ENCODE measurements around the gene CLCA1.
A peak's percentile ranks its signal among the peaks of the same experiment; 100 is the strongest.

Gene CLCA1

GRCh38 chr1:86503406-86504136 is 34.8 kb downstream of the CLCA1 start:
- no peak for DNase-seq

DNA sequence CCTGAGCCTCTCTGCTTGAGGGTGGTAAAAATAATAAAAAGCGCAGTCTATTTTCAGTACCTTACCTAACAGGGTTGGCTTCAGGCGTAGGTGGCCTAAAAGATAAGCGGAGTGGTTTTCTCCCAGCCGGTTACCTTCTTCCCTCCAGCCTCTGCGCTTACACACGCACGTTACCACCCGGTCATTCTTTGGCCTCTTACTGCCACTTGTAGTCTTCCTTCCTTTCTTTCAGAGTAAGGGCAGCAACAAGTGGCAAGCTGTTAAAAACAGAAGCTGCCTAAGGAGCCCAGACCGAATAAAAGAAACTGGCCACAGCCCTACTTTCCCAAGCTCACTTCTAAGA is 35.4 kb downstream of the CLCA1 start:
- DNase-seq = no peak

GRCh38 chr1:86504895-86505563 is 36.3 kb downstream of the CLCA1 start:
- peak; percentile 71 for DNase-seq

- DNase-seq = no peak
Measured at GRCh38 chr1:86505564-86505902, 36.8 kb downstream of the CLCA1 start.

- peak; percentile 57 for DNase-seq
Measured at GRCh38 chr1:86507935-86508582, 39.3 kb downstream of the CLCA1 start.

DNA sequence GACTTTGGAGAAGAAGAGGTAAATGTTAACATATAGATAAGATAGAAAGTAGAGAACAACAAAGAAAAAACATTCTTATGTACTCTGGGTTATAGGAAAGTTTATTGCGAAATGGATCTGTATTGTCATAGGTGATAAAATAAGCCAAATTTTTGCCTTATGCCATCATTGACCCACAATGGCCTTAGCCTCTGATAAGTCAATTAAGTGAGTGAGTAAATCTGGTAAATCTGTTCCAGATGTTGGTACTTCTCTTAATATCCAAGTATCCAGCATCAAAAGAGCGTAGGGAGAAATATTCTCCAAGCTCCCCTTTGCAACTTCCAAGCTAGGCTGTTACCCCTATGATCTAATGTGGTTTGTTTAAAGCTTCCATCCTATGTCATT is 39.8 kb downstream of the CLCA1 start:
- peak; percentile 20 for DNase-seq

DNA sequence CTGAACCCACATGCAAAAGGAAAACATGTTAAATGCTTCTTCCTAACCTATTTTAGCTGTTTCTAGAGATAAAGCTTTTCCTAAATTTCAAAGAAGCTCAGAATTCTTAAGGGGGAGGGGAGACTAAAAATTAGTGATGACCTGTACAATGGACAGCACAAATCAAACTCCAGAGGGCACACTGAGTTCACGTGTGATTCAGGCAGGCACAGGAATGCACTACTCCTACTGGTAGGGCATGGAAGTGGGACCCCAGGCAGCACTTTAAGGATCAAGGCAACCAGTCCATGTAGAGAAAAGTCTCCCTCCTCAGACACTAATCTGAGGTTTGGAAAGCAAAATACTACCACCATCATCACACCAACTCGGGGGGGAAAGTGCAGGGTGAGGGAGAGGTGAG is 46.9 kb downstream of the CLCA1 start:
- no peak for DNase-seq

- peak; percentile 15 for DNase-seq
Measured at GRCh38 chr1:86516335-86516734, 47.6 kb downstream of the CLCA1 start.

DNA sequence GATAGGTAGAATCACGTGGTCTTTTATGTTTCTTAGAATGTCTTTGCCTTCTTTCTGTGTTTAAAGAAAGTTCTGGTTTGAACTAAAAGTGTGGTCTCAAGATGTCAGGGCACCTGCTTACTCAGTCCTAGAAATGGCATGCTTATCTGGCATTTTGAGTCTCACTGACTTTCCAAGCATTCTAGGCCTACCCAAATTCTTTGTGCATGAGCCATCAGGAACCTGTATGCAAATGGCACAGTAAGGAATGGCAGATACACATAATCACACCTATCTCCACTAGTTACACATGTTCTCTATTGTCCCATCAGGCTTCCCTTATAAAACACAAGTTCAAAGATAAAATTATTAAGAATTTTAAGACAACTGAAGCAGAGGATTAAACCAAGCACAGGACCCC is 48.6 kb downstream of the CLCA1 start:
- no peak for DNase-seq

GRCh38 chr1:86520789-86521521 is 52.2 kb downstream of the CLCA1 start:
- DNase-seq = no peak

- DNase-seq = no peak
Measured at GRCh38 chr1:86521522-86521891, 52.8 kb downstream of the CLCA1 start.

- DNase-seq = no peak
Measured at GRCh38 chr1:86522240-86522639, 53.5 kb downstream of the CLCA1 start.

GRCh38 chr1:86523670-86524354 is 55.1 kb downstream of the CLCA1 start:
- DNase-seq = no peak

GRCh38 chr1:86527306-86527705 is 58.6 kb downstream of the CLCA1 start:
- no peak for DNase-seq

DNA sequence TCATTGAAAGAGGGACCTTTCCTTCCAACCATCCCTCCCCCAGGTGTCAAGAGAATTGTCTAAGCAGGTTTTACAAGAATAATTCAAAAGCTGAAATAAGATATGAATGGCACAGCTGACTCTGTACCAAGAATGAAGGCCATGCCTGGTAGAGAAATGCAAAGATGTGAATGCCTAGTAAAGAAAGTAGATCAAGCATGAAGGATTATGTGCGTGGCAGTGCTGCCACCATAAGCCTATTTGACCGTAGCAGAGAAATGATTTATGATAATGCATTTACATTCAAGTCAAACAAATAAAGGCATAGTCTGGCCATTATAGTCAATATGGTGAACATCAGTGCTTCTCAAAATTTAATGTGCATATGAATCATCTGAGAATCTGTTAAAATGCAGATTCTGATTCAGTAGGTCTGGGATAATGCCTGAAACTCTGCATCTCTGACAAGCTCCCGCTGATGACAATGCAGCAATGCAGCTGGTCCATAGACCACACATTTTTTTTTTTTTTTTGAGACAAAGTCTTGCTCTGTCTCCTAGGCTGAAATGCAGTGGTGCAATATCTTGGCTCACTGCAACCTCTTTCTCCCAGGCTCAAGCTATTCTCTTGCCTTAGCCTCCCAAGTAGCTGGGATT is 61.6 kb downstream of the CLCA1 start:
- DNase-seq = no peak

- DNase-seq = no peak
Measured at GRCh38 chr1:86537928-86538695, 69.4 kb downstream of the CLCA1 start.

GRCh38 chr1:86538775-86539174 is 70.0 kb downstream of the CLCA1 start:
- no peak for DNase-seq

GRCh38 chr1:86541859-86542258 is 73.1 kb downstream of the CLCA1 start:
- peak; percentile 5 for DNase-seq

- DNase-seq = peak; percentile 4
Measured at GRCh38 chr1:86542631-86543030, 73.9 kb downstream of the CLCA1 start.

DNA sequence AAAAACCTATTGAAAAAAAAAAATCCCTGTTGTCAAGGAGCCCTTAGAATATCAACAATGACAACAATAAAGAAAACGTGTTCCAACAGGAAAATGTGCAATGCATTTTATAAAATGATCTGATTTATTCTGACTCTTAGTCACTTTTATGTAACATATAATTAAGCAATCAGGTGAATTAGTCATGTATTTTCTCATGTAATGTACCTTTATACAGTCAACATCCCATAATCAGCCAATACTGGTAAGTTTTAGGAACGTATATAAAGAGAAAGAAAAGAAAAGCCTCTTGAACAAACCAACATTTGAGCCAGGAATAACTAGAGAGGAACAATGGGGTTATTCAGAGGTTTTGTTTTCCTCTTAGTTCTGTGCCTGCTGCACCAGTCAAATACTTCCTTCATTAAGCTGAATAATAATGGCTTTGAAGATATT is 78.1 kb downstream of the CLCA1 start, which contains the start of gene CLCA4:
TSS of gene CLCA4 (plus strand) at position 292 of the 435 bp plus-strand sequence. CDS start at position 334, 42 bp downstream.
- DNase-seq = no peak

DNA sequence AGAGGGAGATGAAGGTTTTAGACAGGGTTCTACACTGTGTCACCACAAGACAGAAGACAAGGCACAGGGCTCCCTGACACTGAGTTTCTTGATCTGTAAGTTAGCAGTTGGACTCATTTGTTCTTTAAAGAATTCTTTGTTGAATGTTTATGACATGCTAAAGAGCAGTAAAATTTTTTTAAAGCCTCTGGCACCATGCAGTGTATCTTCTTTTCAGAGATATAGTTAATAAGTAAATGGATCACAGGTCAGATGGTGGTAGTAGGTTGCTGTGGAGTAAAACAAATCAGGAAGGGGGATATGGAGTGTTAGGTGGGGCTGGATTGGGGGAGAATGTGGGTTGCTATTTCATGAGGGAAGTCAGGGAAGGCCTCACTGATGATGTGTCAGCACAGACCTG is 80.1 kb downstream of the CLCA1 start:
- DNase-seq = no peak
